Measurements from ENCODE around the gene ZNF324. TPM values are rescaled to one million over a fixed set of nuclear protein-coding genes. Genes with fewer than 3 reads are reported as not detected.

The ZNF324 gene
- total RNA-seq, 1 donor from 2014 or later = 10.5 TPM

- Mint-ChIP-seq H3K36me3 (ENCODE audit: low read depth, unreplicated experiment) (no peaks in the 10 kb centered on the region), H3K4me3 (ENCODE audit: unreplicated experiment) (no peak overlapping the region), H3K9me3 (ENCODE audit: unreplicated experiment) (no peaks in the 10 kb centered on the region), H3K4me1 (ENCODE audit: unreplicated experiment) (no peaks in the 10 kb centered on the region), H3K27ac (ENCODE audit: unreplicated experiment) (no peak overlapping the region), H3K27me3 (ENCODE audit: unreplicated experiment) (peaks cover 8% of the 10 kb centered on the region)
- no peak for DNase-seq (ENCODE audit: low spot score)
- TF ChIP-seq CTCF (IDR thresholded peaks at IDR 0.05; ENCODE audit: unreplicated experiment) = no peak
Observed at GRCh38 chr19:58492265-58492664, 25.4 kb downstream of the ZNF324 start.

DNA sequence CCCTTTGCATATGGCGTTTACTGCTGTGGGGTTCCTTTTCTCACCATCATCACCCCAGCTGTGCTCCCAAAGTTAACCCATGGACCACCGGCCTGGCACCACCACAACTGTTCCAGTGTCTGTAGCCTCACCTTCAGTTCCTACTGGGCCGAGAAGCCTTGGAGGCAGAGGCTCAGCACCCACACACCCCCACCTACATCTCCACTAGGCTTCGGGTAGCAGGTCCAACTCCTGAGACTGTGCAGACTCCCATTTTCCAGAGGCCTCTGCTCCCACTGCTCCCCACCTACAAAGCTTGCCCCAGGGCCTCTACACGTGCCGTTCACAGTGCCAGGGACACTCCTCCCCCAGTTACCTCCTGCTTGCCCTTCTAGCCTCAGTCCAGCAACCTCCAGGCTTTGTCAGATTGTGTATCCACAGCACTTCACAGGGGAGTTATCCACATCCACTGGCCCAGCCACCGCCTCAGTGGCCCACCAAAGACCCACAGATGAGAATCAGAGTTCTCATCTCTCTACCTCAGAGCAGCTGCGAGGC is 30.8 kb downstream of the ZNF324 start:
- TF ChIP-seq CTCF (IDR thresholded peaks at IDR 0.05; ENCODE audit: unreplicated experiment) = no peak
- no peak for DNase-seq (ENCODE audit: low spot score)
- H3K36me3 Mint-ChIP-seq (ENCODE audit: low read depth, unreplicated experiment) = no peaks in the 10 kb centered on the region
- no peaks in the 10 kb centered on the region for H3K9me3 Mint-ChIP-seq (ENCODE audit: unreplicated experiment)
- H3K4me1 Mint-ChIP-seq (ENCODE audit: unreplicated experiment) = peaks cover 7% of the 10 kb centered on the region
- H3K27me3 Mint-ChIP-seq (ENCODE audit: unreplicated experiment) = peaks cover 13% of the 10 kb centered on the region
- H3K4me3 Mint-ChIP-seq (ENCODE audit: unreplicated experiment) = peak overlapping the region; percentile 56
- H3K27ac Mint-ChIP-seq (ENCODE audit: unreplicated experiment) = peak overlapping the region; percentile 48

GRCh38 chr19:58498316-58499020 is 31.6 kb downstream of the ZNF324 start:
- no peak for TF ChIP-seq CTCF (IDR thresholded peaks at IDR 0.05; ENCODE audit: unreplicated experiment)
- peaks cover 7% of the 10 kb centered on the region for H3K4me1 Mint-ChIP-seq (ENCODE audit: unreplicated experiment)
- peak overlapping the region; percentile 77 for H3K4me3 Mint-ChIP-seq (ENCODE audit: unreplicated experiment)
- H3K27ac Mint-ChIP-seq (ENCODE audit: unreplicated experiment) = no peak overlapping the region
- H3K9me3 Mint-ChIP-seq (ENCODE audit: unreplicated experiment) = no peaks in the 10 kb centered on the region
- no peaks in the 10 kb centered on the region for H3K36me3 Mint-ChIP-seq (ENCODE audit: low read depth, unreplicated experiment)
- peaks cover 13% of the 10 kb centered on the region for H3K27me3 Mint-ChIP-seq (ENCODE audit: unreplicated experiment)
- no peak for DNase-seq (ENCODE audit: low spot score)

GRCh38 chr19:58499021-58499927 is 32.4 kb downstream of the ZNF324 start:
- Mint-ChIP-seq H3K9me3 (ENCODE audit: unreplicated experiment) (no peaks in the 10 kb centered on the region), H3K27me3 (ENCODE audit: unreplicated experiment) (peaks cover 13% of the 10 kb centered on the region), H3K27ac (ENCODE audit: unreplicated experiment) (peak overlapping the region; percentile 49), H3K4me3 (ENCODE audit: unreplicated experiment) (peak overlapping the region; percentile 77), H3K36me3 (ENCODE audit: low read depth, unreplicated experiment) (no peaks in the 10 kb centered on the region), H3K4me1 (ENCODE audit: unreplicated experiment) (peaks cover 7% of the 10 kb centered on the region)
- peak; percentile 99 for DNase-seq (ENCODE audit: low spot score)
- TF ChIP-seq CTCF (IDR thresholded peaks at IDR 0.05; ENCODE audit: unreplicated experiment) = peak; percentile 58
